ENCODE measurements around the gene IL1F10. TPM values are rescaled to one million over a fixed set of nuclear protein-coding genes. Genes with fewer than 3 reads are reported as not detected.

Gene IL1F10
- total and polyA plus RNA-seq, 4 donors, result not detected

GRCh38 chr2:113021312-113021711, 46.5 kb upstream of the IL1F10 start (continued):
- no peak for TF ChIP-seq REST (IDR thresholded peaks at IDR 0.05)
- TF ChIP-seq YY1 (IDR thresholded peaks at IDR 0.05), result no peak
- TF ChIP-seq HNF4G (IDR thresholded peaks at IDR 0.05), result no peak
- no peak for TF ChIP-seq MAX (IDR thresholded peaks at IDR 0.05)
- no peak for TF ChIP-seq TAF1 (conservative IDR thresholded peaks at IDR 0.05)

- Histone ChIP-seq H3K9ac (ENCODE audit: low read depth in 1 of 2, low read length in 2 of 2) (no peak overlapping the region), H3K27ac (ENCODE audit: low read depth in 1 of 2, low read length in 2 of 2) (no peak overlapping the region), H3K9me3 (ENCODE audit: control insufficient read depth in 4 of 4, low read length in 3 of 4) (no peaks in the 10 kb centered on the region), H3K4me3 (ENCODE audit: low read depth in 1 of 3, low read length in 3 of 3) (no peak overlapping the region), H3K27me3 (ENCODE audit: control insufficient read depth in 4 of 4, insufficient read depth in 4 of 4, low read length in 3 of 4) (peaks cover 0 to 2% (median 0%) of the 10 kb centered on the region in 4 donors), H3K4me1 (ENCODE audit: control insufficient read depth in 4 of 4, insufficient read depth in 4 of 4, low read length in 3 of 4) (no peaks in the 10 kb centered on the region), H3K36me3 (ENCODE audit: control insufficient read depth in 4 of 4, insufficient read depth in 3 of 4, low read depth in 1 of 4, low read length in 3 of 4) (no peaks in the 10 kb centered on the region)
- TF ChIP-seq FOXA2 (IDR thresholded peaks at IDR 0.05) (no peak), HNF4G (IDR thresholded peaks at IDR 0.05) (no peak), EGR1 (IDR thresholded peaks at IDR 0.05; ENCODE audit: low read depth in 2 of 2) (no peak), ZBTB33 (IDR thresholded peaks at IDR 0.05) (no peak), GABPA (IDR thresholded peaks at IDR 0.05 in 1 of 2, conservative IDR thresholded peaks at IDR 0.05 in 1 of 2) (no peak), YY1 (IDR thresholded peaks at IDR 0.05) (no peak), REST (IDR thresholded peaks at IDR 0.05) (no peak), JUND (IDR thresholded peaks at IDR 0.05) (no peak), CTCF (IDR thresholded peaks at IDR 0.05; ENCODE audit: low read depth, low read length, missing input control) (no peak), MAX (IDR thresholded peaks at IDR 0.05) (no peak), TAF1 (conservative IDR thresholded peaks at IDR 0.05) (no peak), SP1 (IDR thresholded peaks at IDR 0.05) (no peak), HNF4A (conservative IDR thresholded peaks at IDR 0.05) (no peak), ATF3 (IDR thresholded peaks at IDR 0.05) (no peak), NR2F2 (IDR thresholded peaks at IDR 0.05) (no peak)
- no peak for DNase-seq (ENCODE audit: low spot score)
- 93% methylated on average over 2 of the region's 2 CpGs for WGBS
Measured at GRCh38 chr2:113024764-113025163, 43.0 kb upstream of the IL1F10 start.

All from liver (tissue), 9 donors.